Inferior parietal cortex (tissue), 1 donor: ENCODE measurements around the gene EIF3B.
"Not testable (repeated sequence)": the region's sequence is repeated elsewhere in the genome, so short reads cannot be mapped to it uniquely, and the experiment has no call there.

ENCODE experiments used
- DNase-seq: peaks from one replicate; pipeline ENCODE4 v3.0.0-alpha.2; 2016; ENCODE audit errors: extremely low spot score

EIF3B gene

GRCh38 chr7:2347351-2348063 lies 7.1 kb upstream of the EIF3B start:
- not testable (repeated sequence) for DNase-seq

DNA sequence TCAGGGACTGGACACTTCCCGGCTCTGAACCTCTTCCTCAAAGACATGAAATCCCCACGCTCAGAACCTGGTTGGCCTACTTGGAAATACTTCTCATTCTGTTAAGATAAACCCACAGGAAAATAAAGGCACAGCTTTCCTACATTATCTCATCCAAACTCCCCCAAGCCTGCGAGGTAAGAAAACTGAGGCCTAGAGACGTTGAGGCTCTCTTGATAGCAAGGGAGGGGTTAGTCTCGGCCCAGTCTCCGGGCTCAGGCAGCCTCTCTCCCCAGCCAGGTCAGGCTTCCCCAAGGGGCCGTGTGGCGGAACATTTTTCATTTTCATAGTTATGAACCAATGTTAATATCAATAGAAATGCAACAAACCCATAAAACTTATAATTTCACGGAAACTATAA lies 4.6 kb upstream of the EIF3B start:
- DNase-seq = no peak

GRCh38 chr7:2350861-2351260 lies 3.8 kb upstream of the EIF3B start:
- no peak for DNase-seq

- DNase-seq = no peak
Measured at GRCh38 chr7:2353113-2353935, 1.3 kb upstream of the EIF3B start.

- no peak for DNase-seq
Measured at GRCh38 chr7:2353936-2354185, 766 bp upstream of the EIF3B start.

DNA sequence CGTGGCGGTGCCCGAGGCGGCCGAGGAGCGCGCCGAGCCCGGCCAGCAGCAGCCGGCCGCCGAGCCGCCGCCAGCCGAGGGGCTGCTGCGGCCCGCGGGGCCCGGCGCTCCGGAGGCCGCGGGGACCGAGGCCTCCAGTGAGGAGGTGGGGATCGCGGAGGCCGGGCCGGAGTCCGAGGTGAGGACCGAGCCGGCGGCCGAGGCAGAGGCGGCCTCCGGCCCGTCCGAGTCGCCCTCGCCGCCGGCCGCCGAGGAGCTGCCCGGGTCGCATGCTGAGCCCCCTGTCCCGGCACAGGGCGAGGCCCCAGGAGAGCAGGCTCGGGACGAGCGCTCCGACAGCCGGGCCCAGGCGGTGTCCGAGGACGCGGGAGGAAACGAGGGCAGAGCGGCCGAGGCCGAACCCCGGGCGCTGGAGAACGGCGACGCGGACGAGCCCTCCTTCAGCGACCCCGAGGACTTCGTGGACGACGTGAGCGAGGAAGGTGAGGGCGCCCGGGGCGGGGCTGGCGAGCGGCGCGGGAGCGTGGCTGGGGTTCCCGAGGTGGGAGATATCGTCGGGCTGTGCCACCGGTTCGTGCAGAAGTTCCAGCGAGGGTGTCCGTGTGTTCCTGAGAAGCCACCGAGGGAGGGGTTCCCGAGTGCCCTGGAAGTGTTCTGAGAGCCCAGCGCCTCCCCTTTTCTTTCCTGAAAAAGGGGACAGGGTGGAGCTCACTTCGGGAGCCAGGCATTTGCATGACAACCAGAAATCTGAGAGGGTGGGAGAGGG lies 495 bp downstream of the EIF3B start:
- DNase-seq = no peak

GRCh38 chr7:2355705-2356008 lies 1.0 kb downstream of the EIF3B start:
- DNase-seq = no peak

- no peak for DNase-seq
Measured at GRCh38 chr7:2357165-2357564, 2.5 kb downstream of the EIF3B start.

GRCh38 chr7:2357571-2357970 lies 2.9 kb downstream of the EIF3B start:
- DNase-seq = no peak

GRCh38 chr7:2358968-2359527 lies 4.4 kb downstream of the EIF3B start:
- no peak for DNase-seq

DNA sequence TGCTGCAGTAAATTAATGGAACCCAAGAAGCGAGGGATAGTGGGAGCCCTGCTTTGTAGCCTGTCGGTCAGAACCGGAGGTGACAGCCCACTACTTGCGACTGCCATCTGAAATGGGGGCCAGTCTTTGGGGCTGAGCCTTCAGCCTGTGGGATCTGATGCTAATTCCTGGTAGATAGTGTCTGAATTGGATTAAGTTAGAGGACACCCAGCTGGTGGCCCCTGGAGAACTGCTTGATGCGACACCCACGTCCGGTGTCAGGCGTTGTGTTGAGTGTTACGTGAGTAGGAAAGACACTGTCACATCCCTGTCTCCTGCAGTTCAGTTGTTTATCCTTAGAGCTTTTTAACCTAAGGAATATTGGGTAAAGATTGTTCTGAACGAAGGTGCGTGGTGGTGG lies 5.0 kb downstream of the EIF3B start:
- no peak for DNase-seq

DNA sequence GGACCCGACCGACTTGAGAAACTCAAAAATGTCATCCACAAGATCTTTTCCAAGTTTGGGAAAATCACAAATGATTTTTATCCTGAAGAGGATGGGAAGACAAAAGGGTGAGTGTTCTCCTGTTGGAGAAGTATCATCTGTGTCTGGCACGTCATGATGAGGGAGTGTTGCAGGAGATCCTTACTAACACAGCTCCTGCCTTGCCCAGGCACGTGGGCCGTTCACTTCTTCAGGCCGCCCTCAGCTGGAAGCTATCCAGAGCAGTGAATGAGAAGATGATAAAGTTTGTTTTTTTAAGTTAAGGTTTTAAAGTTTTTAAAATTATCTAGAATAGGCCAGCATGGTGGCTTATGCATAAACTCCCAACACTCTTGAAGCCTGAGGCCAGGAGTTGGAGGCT lies 6.2 kb downstream of the EIF3B start:
- no peak for DNase-seq

- no peak for DNase-seq
Measured at GRCh38 chr7:2362385-2363088, 7.9 kb downstream of the EIF3B start.

DNA sequence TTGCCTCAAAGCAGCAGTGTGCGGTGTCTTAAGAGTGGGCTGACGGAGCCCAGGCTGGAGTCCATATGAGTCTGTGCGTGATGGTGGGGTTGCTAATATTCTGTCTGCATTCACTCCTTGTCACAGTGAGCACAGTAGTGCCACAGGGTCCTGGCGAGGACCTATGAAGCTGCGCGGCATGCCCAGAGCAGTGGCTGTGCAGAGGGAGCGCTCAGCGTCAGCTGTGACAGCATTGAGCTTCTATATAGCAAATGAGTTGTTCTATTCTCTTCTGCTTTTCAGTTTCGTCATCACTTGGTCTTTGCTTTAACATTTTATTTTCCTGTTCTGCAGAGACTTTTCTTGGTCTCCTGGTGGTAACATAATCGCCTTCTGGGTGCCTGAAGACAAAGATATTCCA lies 14.5 kb downstream of the EIF3B start:
- DNase-seq = no peak

DNA sequence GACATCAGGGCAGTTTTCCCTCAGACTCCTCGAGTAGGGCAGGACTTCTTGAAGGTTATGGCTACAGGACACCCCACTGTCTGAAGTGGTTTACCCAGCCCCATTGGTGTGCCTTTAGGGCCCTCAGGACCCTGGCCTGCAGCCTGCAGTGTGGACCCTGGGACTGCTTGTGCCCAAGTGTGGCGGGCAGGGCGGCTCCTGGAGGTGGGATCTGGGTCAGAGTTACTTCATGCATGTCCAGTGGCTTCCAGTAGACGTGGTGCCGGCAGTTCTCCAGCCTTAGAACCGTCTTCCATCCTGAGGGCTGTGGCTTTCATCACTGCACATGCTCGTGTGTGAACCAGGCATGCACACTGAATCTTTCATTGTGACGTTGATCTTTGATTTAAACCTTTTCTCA lies 16.7 kb downstream of the EIF3B start:
- no peak for DNase-seq

- DNase-seq = no peak
Measured at GRCh38 chr7:2372724-2373123, 18.1 kb downstream of the EIF3B start.

DNA sequence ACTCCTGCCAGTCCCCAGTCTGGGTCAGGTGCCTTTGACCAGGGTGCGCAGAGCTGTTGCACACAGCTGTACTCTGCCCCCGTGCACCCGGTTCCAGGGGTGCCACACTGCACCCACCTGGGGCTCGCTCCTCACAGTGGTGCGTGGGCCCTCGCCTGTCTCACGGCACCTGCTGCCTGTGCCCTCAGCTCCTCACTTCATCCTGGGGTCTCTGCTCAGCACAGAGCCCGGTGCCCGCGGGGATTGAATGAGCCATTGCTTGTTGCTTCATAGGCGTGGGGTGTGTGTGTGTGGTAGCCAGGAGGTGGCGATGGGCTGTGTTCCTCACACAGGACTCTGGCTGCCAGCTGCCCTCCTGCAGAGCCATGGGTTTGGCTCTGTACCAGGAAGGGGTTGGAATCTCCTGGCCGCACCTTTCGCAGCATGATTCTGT lies 18.5 kb downstream of the EIF3B start:
- no peak for DNase-seq

- no peak for DNase-seq
Measured at GRCh38 chr7:2373646-2374045, 19.0 kb downstream of the EIF3B start.

GRCh38 chr7:2374401-2374800 lies 19.8 kb downstream of the EIF3B start:
- no peak for DNase-seq

- no peak for DNase-seq
Measured at GRCh38 chr7:2374830-2375728, 20.5 kb downstream of the EIF3B start.
